GM19397 (cell line): Measurements from ENCODE around the gene RWDD1.
"Not testable (repeated sequence)": the region's sequence is repeated elsewhere in the genome, so short reads cannot be mapped to it uniquely, and the experiment has no call there.

Experiments used
- ATAC-seq: cut with Tn5 transposase; IDR thresholded peaks from one replicate; pipeline ENCODE4 v1.9.1; 2021; ENCODE audit warnings: mild to moderate bottlenecking, moderate library complexity; ENCODE audit not compliant: unreplicated experiment

RWDD1 gene

DNA sequence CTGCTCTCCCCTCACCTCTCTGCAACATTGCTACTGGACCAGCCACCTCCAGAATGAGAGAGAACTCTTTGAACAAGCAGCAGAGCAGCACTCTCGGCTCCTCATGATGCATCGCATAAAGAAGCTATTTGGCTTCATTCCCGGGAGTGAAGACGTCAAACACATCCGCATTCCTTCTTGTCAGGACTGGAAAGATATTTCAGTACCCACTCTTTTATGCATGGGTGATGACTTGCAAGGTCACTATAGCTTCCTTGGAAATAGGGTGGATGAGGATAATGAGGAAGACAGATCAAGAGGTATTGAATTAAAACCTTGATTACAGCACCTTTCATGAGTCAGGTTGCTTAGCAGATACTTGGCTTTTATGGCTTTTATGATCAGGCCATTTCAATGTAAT, 13.4 kb upstream of the RWDD1 start:
- ATAC-seq = no peak

DNA sequence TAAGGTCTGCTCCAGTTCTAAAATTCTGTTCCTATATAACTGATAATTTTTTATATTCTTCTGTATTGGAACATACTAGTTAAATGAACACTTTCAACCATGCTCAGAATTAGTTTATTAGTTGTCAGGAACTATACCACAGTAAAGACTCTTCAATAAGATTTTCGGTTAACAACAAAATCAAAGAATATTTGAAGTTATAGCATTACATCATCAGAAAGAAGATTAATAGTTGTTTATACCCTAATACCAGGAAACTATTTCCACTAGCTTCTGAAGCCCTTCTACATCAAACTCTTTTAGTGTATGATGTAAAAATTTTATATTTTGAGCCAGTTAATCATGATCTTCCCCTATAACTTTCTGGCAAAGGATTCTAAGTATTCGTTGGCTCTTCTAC, 11.2 kb upstream of the RWDD1 start:
- no peak for ATAC-seq

DNA sequence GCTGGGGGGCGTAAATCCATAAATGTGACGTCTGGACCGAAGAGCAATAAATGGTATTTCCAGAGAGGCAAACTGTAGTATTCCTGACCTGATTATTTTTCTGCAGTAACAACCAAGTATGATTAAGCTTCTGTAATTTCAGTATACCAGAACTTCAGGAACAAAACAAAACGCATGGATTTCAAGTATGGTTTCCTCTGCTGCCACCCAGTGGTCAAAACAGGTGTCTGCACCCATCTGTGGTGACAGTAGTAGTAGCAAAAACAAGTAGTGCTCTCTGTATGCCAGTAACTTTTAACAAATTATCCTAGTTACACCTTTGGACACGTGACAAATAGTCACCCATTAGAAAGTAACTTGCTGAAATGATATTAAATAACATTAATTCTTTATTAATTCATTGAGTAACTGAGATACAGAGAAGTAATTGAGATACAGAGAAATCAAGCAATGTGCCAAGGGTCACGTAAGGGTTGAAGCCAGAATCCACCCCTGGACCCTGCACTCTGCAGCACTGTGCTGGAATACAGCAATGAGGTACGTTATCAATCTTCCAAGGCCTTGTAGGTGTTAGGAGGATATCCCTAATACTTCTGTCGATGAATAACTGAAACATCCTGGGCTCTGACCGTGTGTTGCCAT, 9.8 kb upstream of the RWDD1 start:
- ATAC-seq = no peak

DNA sequence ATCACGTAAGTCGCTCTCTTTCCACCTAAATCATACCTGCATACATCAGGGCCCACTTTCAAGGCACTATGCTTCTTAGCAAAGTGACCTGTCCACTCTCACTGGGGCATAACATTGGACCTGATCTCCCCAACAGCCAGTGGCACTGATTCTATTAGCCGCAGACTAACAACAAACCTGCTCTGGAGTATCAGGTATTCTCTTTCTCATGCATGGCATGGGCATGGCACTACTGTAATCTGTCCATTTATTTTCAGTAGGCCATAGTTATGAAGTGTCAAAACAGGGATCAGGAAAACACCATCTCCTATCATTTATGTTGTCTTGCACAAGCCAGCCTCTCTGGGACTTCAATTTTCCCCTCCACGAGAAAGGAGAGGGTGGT, 9.3 kb upstream of the RWDD1 start:
- ATAC-seq = no peak

DNA sequence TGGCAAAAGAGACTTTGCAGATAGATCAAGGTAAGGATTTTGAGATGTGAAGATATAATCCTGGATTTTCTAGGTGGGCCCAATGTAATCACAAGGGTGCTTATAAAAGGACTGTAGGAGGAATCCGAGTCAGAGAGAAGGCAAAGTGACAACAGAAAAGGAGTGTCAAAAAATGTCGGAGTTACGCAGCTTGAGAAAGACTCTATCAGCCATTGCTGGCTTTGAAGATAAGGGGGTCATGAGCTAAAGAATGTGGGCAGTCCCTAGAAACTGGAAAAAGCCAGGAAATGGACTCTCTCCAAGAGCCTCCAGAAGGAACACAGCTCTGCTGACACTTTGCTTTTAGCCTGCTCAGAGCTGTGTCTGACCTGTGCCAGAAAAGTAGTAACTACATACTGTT, 8.7 kb upstream of the RWDD1 start:
- ATAC-seq = no peak

DNA sequence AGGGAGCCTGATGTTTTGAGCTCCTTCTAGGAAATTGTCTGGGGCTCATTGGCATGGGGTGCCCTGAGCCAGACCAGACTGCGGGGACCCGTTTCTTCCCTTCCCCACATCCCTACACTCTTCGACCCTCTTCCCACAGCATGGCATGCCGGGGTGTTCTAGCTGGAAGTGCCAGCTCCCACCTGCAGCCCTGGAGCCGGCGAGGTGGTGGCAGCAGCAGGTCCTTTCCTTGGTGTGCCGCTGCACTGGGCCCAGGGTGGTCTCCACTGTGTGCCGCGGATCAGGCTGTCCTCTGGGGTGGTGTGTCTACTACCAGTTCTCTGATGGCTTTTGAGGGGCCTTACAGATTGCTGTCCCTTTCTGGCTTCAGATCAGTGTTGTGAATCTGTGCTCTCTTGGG, 7.5 kb upstream of the RWDD1 start:
- ATAC-seq = no peak

DNA sequence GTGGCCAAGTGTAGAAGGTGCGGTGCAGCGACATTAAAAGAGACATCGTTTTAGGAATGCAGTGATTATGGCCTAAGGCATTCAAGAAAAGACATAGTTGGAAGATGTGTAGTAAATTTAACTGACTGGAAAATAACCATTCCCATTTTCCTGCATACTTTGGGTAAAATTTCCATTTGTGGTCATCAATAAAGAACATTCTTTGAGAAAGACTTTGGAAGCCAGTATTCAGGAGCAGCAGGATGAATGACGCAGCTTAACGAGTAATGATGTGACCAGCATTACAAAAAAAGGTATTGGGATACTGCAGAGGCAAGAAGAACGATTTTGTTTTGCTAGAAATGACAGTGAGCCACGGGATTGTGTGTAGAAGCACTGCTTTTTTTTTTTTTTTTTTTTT, 7.0 kb upstream of the RWDD1 start:
- no peak for ATAC-seq

DNA sequence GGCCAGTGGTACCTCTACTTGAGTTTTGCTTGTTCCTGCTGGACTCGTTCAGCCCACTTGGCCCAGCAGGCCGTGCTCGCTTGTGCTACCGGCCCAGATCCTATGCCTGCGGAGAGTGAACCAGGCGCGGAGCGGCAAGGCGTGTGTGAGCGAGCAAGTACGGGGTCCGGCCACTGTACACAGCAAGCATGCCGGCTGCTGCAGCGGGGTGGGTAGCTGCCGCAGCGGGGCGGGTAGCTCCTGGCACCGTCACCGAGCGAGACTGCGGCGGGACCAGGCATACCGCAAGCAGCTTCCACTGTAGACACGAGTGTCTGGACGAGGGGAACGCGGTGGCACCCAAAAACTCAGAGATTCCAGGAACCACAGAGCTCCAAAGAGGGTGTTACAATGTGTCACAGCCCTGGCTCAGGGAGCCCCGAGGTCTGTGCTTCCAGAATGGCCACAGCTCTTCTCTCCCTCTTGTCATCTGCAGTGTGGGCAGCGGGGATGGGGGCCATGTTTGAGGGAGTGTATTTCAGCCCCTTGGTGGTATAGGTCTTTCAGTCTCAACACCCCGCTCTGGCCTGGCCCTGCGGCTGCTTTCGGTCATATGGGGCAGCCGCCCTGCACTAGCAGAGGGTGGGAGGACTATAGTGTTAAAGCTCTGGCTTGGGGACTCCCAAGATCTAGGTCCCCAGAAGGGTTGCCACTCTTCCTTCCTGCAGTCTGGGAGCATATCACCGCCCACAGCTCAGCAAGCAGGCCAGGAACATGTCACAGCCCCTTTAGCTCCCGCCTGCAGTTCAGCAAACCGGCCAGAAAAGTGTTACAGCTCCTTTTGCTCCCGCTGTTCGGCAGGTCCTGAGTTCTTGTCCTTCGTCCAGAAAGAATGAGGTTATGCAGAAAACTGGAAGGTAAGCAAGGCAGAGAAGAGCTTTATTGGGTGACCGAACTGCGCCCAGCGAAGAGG, 6.1 kb upstream of the RWDD1 start:
- ATAC-seq = no peak

DNA sequence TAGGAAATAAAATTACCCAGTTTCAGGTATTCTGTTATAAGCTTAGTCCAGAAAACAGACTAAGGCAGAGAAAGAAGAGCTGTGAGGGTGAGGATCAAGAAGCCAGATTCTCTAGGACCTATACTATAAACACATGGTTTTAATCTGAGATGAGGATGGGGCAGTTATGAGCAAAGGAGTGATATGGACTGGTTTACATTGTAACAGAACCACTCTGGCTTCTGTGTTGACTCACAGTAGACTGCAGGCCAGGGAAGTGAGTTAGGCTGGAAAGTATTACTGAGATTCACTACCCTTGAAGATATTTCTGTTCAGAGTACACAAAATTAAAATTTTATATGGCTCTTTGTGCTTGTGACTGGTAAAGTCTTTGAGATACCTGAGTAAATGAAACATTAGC, 3.2 kb upstream of the RWDD1 start:
- no peak for ATAC-seq

DNA sequence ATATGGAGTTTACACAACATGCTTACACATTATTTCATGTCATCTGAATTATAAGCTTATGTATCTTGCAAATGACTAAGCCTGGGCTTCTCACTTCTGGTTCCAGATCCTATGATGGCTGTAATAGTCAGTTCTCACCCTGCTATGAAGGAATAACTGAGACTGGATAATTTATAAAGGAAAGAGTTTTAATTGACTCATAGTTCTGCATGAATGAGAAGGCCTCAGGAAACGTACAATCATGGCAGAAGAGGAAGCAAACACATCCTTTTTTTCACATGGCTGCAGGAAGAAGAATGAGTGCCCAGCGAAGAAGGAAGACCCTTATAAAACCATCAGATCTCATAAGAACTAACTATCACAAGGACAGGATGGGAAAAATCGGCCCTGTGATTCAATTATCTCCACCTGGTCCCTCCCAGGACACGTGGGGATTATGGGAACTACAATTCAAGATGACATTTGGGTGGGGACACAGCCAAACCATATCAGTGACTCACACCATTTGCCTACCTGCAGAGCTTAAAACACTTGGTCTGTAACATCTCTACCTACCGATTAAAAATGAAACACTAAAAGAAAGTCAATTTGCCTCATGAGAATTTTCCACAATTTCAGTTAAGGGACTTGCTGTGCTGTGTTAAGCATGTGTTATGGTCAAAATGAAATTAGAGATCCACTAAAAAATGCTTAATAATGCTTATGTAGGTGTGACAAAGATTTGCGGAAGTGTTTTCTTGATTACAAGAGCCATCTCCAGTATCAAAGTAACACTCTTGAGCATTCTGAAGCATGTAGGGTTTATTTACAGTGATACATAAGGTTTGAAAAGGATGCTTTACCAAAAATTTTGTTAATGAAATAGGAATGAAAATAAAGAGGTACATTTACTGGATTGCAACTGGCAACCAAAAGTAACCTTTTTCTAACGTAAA, 2.2 kb upstream of the RWDD1 start:
- ATAC-seq = no peak

DNA sequence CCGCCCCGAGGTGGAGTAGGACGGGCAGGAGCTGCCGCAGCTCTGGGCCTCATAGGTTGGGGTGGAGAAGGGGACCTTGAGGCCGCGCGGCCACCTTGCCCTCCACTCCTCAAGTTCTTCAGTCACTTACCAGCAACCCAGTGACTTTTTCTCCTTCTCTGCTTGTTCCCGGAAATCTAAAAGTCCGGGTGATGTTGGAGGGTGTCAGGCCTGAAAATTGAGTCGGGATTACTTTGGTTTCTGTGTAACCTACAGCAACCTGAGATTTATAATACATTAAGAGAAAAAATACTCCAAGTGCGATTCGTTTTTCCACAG, 338 bp downstream of the RWDD1 start:
- ATAC-seq = no peak

DNA sequence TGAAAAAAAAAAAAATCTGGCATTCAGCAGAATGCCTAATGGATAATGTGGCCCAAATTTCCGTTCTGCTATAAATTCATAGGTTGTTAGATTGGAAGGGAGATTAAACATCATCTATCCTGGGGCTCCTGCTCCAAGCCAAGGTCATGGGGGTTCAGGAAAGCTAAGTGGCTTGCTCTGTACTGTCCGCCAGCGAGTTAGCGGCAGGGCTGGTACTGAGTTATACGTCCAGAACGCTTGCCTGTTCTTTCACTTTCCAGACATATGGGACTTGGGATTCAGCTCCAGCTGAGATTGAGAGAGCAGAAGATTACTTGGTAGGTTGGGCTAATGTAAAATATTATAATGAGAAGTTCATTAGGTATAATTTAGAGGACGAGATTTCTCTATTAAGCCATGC, 858 bp downstream of the RWDD1 start:
- no peak for ATAC-seq

DNA sequence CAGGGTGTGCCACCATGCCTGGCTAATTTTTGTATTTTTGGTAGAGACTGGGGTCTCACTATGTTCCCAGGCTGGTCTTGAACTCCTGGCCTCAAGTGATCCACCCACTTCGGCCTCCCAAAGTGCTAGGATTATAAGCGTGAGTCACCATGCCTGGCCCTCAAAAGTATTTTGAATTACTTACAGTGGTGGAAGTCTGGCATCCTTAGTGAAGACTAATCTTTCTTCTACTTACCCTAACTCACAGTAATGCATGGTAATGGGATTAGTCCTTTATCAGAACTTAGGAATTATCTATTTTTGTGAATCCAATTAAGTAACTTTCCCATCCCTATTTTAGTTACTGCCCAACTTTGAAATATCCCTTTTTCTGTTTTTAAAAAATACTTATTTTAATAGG, 3.9 kb downstream of the RWDD1 start:
- ATAC-seq = no peak

DNA sequence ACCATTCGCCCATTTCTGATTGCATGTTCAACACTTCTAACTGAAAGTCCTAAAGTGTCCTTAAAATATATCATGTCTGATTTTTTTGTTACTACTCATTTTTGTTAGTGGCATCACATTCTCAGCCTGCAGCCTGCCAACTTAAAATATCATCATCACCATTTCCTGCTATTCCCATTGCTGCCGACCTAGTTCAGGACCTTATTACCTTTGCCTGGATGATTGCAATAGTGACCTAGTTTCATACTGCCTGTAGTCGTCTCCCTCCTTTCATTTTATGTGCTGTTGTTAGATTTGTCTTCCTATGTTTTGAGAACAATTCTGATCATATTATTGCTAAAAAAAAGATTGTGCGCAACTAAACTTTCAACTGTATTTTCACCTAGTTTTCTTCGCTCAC, 6.2 kb downstream of the RWDD1 start:
- no peak for ATAC-seq

DNA sequence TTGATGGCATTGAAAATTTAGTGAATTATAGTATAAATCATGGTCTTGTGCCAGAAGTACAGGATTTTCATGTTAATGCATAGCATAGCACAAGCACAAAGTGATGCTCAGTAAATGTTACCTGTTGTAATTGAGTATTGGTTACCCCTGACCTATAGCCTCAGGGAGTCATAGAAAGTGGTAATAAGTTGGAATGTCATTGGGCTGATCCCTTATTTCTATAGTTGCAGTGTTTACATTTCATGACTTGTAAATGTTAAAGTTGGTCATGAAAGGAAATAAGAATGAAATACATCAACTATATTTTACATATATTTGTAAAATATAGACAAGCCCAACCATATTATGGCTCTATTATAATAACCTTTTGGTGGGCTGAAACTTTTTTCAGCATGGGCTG, 7.0 kb downstream of the RWDD1 start:
- no peak for ATAC-seq

DNA sequence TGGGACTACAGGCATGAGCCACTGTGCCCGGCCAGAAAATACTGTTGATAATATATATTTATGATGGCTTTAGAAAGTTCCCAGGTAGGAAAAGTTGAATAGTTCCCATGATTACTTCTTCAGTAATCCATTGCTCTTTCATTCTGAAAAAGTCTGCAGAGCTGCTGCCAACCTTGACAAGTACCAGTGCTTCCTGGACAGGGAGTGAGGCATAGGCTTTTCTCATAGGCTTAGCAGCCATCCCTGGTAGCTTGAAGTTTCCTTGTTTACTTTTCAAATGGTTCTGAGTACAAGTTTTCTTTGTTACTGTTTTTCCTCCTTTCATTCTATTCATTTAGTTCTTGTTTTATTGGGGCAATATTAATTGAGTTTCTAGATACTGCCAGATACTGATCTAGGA, 7.8 kb downstream of the RWDD1 start:
- no peak for ATAC-seq

DNA sequence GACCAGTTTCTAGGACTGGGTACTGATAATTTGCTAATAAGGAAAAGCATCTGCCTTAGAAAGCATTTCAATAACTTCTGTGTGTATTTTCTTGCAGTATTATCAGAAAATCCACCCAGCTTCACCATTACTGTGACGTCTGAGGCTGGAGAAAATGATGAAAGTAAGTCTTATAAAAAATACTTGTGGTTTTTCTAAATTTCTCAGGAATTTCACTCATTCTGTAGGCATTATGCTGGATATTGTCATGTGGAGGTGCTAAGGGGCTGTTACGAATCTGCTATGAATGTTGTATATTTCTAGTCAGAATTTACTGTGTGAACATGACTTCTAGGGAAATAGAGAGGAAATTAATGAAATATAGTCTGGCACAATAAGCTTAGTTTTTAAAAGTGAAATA, 8.9 kb downstream of the RWDD1 start:
- no peak for ATAC-seq

DNA sequence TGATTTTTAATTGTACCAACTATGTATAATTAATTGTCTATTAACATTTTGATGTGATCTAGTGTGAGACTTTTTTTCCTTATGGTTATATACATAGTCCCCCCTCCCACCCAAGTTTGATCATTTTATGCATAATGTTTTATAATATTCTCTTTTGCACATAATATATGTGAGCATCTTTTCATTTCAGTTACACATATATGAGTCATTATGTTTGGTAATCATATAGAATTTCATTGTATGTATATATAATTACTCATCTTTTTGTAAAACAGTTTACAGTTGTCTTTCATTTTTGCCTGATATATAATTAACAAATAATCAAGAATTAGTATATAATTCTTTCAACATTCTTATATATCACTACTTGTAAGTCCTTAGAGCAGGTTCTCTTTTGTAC, 15.0 kb downstream of the RWDD1 start:
- no peak for ATAC-seq

DNA sequence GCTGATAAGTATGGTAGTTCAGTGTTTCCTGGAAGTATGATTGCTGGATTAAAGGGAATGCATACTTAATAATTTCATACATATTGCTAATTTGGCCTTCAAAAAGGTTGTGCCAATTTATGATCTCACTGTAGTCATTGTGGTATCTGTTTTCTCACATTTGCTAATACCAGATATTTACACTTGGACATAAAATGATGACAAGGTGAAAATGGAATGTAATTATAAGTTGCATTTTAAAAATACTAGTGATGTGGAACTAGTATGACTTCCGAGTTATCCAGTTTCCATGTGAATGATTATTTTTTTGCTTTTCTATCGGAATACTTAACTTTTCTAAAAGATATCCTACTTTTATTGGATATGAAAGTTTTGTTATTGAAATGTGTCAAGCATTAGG, 15.4 kb downstream of the RWDD1 start:
- ATAC-seq = no peak

DNA sequence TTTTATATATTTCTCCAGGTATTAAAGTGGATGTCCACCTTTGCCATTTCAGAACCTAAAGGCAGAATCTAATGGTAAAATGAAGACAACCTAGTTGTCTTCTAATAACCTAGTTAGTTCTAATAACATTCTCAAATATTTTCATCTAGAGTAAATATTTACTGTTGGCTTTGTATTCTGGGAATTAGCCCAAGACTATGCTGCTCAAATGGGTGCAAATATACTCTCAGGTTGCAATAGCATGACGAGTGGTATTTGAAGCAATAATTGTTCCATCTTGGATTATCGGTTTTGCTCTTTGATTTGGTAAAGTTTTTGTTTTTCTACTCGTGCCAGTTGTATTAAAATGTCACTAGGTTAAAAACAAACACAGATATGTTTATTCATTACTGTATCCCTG, 23.9 kb downstream of the RWDD1 start:
- ATAC-seq = no peak

DNA sequence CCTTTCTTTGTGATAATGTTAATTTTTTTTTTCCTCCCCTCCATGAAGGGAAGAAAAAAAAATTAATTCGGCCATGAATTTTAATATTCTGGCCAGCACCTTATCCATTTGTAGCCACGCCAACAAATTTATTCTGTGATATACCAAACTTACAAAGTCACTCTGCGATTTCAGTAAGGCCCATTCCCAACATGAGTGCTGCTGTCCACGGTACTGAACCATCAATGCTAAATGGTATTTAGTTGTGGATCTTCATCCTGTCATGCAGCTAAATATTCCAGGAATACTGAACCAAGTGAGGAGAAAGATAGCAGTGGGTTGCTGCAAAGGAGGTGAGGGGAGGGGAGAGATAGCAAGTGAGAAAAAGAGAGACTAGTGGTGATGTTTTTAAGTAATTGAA, 25.5 kb downstream of the RWDD1 start:
- no peak for ATAC-seq

DNA sequence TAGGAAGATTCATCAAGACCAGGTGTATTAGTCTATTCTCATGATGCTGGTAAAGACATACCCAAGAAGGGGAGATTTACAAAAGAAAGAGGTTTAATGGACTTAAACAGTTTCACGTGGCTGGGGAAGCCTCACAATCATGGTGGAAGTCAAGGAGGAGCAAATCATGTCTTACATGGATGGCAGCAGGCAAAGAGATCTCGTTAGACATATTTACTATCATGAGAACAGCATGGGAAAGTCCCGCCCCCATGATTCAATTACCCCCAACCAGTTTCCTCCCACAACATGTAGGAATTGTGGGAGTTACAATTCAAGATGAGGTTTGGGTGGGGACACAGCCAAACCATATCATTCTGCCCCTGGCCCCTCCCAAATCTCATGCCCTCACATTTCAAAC, 32.6 kb downstream of the RWDD1 start:
- ATAC-seq = not testable (repeated sequence)
